Calu3 (cell line): ENCODE results near the gene CYFIP2. TPM values are rescaled to one million over a fixed set of nuclear protein-coding genes. Genes with fewer than 3 reads are reported as not detected.

Experiments
- BruUV-seq: library from RNA; stranded (reverse); fragments of 400-500 nt; replicated peaks from 2 replicates; lab custom pipeline; 2021; lab: Mats Ljungman, UMichigan
- CTCF ChIA-PET: fragments of 300-600 bp; sonication (Branson Sonifier 250); formaldehyde crosslinking; loops from one replicate; lab custom pipeline; 2022; ENCODE audit warnings: antibody characterized with exemption; lab: Charles Lee
- DNase-seq: peaks from one replicate; pipeline ENCODE4 v3.0.0; 2022
- H3K27ac Mint-ChIP-seq: one replicate; pipeline ENCODE4 v1.8.0; 2022; ENCODE audit warnings: mixed read lengths; ENCODE audit not compliant: unreplicated experiment
- H3K27me3 Mint-ChIP-seq: one replicate; pipeline ENCODE4 v1.8.0; 2022; ENCODE audit warnings: mixed read lengths; ENCODE audit not compliant: unreplicated experiment
- H3K36me3 Mint-ChIP-seq: one replicate; pipeline ENCODE4 v1.8.0; 2022; ENCODE audit warnings: mild to moderate bottlenecking, moderate library complexity, mixed read lengths; ENCODE audit not compliant: insufficient read depth, unreplicated experiment
- H3K4me1 Mint-ChIP-seq: one replicate; pipeline ENCODE4 v1.8.0; 2022; ENCODE audit warnings: mild to moderate bottlenecking, low read depth, mixed read lengths; ENCODE audit not compliant: unreplicated experiment
- H3K4me3 Mint-ChIP-seq: one replicate; pipeline ENCODE4 v1.8.0; 2022; ENCODE audit warnings: mild to moderate bottlenecking, low read depth, moderate library complexity, mixed read lengths; ENCODE audit not compliant: unreplicated experiment
- H3K9me3 Mint-ChIP-seq: one replicate; pipeline ENCODE4 v1.8.0; 2022; ENCODE audit warnings: low read depth, mixed read lengths; ENCODE audit not compliant: unreplicated experiment
- intact Hi-C: fragments of 100-400 bp; cut with micrococcal nuclease; formaldehyde crosslinking; loops from one replicate; pipeline ENCODE4 v1.10.0; 2022; ENCODE audit not compliant: unreplicated experiment
- total RNA-seq: library from RNA; stranded (reverse); gene quantifications from 2 replicates; pipeline ENCODE4 v1.2.3, GENCODE V29; 2022
- TF ChIP-seq, protein P1 (sequence below): fragments of 200-600 bp; IDR thresholded peaks from one replicate; pipeline ENCODE4 v1.8.0; 2022; ENCODE audit warnings: antibody characterized with exemption; ENCODE audit not compliant: unreplicated experiment

CYFIP2 gene
- total RNA-seq, 1 experiment from 2014 or later = 37.8 TPM

GRCh38 chr5:157245476-157245875 is 20.4 kb upstream of the CYFIP2 start:
- no peaks in the 10 kb centered on the region for H3K9me3 Mint-ChIP-seq
- CTCF ChIA-PET = interaction anchor here (0.5 kb wide), 1 partner anchor 14 kb away, joined by 3 read pairs; no protein-coding TSS in a partner anchor
- no peak overlapping the region for H3K4me3 Mint-ChIP-seq
- TF ChIP-seq, protein P1, sequence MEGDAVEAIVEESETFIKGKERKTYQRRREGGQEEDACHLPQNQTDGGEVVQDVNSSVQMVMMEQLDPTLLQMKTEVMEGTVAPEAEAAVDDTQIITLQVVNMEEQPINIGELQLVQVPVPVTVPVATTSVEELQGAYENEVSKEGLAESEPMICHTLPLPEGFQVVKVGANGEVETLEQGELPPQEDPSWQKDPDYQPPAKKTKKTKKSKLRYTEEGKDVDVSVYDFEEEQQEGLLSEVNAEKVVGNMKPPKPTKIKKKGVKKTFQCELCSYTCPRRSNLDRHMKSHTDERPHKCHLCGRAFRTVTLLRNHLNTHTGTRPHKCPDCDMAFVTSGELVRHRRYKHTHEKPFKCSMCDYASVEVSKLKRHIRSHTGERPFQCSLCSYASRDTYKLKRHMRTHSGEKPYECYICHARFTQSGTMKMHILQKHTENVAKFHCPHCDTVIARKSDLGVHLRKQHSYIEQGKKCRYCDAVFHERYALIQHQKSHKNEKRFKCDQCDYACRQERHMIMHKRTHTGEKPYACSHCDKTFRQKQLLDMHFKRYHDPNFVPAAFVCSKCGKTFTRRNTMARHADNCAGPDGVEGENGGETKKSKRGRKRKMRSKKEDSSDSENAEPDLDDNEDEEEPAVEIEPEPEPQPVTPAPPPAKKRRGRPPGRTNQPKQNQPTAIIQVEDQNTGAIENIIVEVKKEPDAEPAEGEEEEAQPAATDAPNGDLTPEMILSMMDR = no peak
- H3K27ac Mint-ChIP-seq = no peak overlapping the region
- intact Hi-C loops = no loop called here
- no peak for DNase-seq
- no peaks in the 10 kb centered on the region for H3K36me3 Mint-ChIP-seq
- BruUV-seq = no TSS peak
- H3K4me1 Mint-ChIP-seq = no peaks in the 10 kb centered on the region
- H3K27me3 Mint-ChIP-seq = no peaks in the 10 kb centered on the region

DNA sequence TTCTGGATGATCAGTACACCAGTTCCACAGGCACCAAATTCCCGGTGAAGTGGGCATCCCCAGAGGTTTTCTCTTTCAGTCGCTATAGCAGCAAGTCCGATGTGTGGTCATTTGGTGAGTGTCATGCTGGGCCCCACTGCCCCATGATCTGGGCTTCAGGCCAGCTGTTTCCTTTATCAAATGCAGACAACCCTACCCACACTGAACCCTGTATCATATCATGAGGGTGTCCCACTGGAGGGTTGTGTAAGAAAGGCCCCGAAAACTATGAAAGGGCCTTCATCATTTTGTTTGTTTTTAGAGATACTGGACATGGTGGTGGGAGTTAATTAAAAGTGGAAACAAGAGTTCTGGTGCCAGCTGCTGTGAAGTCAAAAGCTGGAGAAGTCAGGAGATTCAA is 20.0 kb upstream of the CYFIP2 start:
- intact Hi-C loops = no loop called here
- no peaks in the 10 kb centered on the region for H3K36me3 Mint-ChIP-seq
- no peak overlapping the region for H3K27ac Mint-ChIP-seq
- H3K9me3 Mint-ChIP-seq = no peaks in the 10 kb centered on the region
- no peak for DNase-seq
- TF ChIP-seq, protein P1 = no peak
- H3K4me3 Mint-ChIP-seq = no peak overlapping the region
- no peaks in the 10 kb centered on the region for H3K27me3 Mint-ChIP-seq
- no peaks in the 10 kb centered on the region for H3K4me1 Mint-ChIP-seq
- BruUV-seq = no TSS peak
- CTCF ChIA-PET = no interaction called here

DNA sequence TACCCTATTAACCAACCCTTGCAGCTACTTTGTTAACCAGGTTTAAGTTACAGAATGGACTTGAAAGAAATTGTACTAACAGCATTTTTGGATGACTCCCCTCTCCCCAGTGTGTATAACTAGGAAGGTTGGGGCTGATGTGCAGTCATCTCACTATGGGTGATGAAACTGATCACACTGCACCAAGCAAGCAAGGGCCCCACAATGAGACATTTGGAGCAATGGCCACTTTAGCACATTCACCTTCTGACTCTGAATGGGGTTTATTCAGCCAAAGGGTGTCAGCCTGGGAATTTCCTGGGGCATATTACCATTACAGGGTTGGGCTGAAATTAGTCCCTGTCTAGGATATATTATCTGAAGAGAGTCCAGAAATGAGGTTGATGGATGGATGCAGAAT is 18.7 kb upstream of the CYFIP2 start:
- Mint-ChIP-seq H3K27ac (no peak overlapping the region), H3K4me3 (no peak overlapping the region), H3K27me3 (no peaks in the 10 kb centered on the region), H3K9me3 (no peaks in the 10 kb centered on the region), H3K36me3 (no peaks in the 10 kb centered on the region), H3K4me1 (no peaks in the 10 kb centered on the region)
- TF ChIP-seq, protein P1 = no peak
- BruUV-seq = no TSS peak
- CTCF ChIA-PET = no interaction called here
- intact Hi-C loops = no loop called here
- no peak for DNase-seq

DNA sequence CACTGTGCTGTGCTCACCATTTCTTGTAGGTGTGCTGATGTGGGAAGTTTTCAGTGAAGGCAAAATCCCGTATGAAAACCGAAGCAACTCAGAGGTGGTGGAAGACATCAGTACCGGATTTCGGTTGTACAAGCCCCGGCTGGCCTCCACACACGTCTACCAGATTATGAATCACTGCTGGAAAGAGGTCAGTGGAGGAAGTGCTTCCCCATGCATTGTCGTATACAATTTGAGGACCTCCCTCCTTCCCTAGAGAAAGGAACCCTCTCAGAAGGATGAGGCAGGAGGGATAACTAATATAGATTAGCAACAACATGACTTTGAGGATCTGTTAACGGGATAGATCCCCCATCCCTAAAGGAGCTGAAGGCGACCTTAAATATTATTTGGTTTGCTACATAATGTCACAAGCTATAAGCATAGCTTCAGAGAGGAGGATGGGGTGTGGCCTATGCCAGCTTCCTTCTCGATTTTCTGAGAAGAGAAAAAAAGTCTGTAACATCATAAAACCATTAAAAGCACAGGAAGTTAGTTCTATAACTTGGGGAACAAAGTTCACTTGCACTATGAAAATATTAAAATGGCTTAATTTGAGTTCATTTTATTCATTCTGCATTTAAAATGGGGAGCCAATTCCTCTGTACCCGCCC is 17.0 kb upstream of the CYFIP2 start:
- DNase-seq = no peak
- TF ChIP-seq, protein P1 = no peak
- Mint-ChIP-seq H3K4me1 (no peaks in the 10 kb centered on the region), H3K4me3 (no peak overlapping the region), H3K9me3 (no peaks in the 10 kb centered on the region), H3K27me3 (no peaks in the 10 kb centered on the region), H3K36me3 (no peaks in the 10 kb centered on the region), H3K27ac (no peak overlapping the region)
- CTCF ChIA-PET = interaction anchor here (0.6 kb wide), 1 partner anchor 93 kb away, joined by 3 read pairs; no protein-coding TSS in a partner anchor
- intact Hi-C loops = no loop called here
- no TSS peak for BruUV-seq
